Skeletal muscle satellite cell (primary cell): Measurements from ENCODE around the gene FIS1.

Experiments
- H3K27me3 ChIP-seq: 2 replicates; pipeline ENCODE4 v1.7.0; 2013; ENCODE audit warnings: low read length; ENCODE audit not compliant: control insufficient read depth, insufficient read depth
- H3K36me3 ChIP-seq: 2 replicates; pipeline ENCODE4 v1.7.0; 2013; ENCODE audit warnings: mild to moderate bottlenecking, control low read depth, low read length; ENCODE audit not compliant: insufficient read depth
- H3K4me1 ChIP-seq: 2 replicates; pipeline ENCODE4 v1.7.0; 2013; ENCODE audit warnings: low read length; ENCODE audit not compliant: control insufficient read depth, insufficient read depth
- H3K4me2 ChIP-seq: 2 replicates; pipeline ENCODE4 v1.7.0; 2013; ENCODE audit warnings: mild to moderate bottlenecking, low read length
- H3K4me3 ChIP-seq: 2 replicates; pipeline ENCODE4 v1.7.0; 2013; ENCODE audit warnings: low read length
- H3K9ac ChIP-seq: 2 replicates; pipeline ENCODE4 v1.7.0; 2013; ENCODE audit warnings: mild to moderate bottlenecking, low read depth, low read length, moderate library complexity
- H3K9me3 ChIP-seq: replicated peaks from 2 replicates; pipeline ENCODE4 v1.7.0; 2013; ENCODE audit warnings: mild to moderate bottlenecking, control low read depth, low read length

The FIS1 gene

DNA sequence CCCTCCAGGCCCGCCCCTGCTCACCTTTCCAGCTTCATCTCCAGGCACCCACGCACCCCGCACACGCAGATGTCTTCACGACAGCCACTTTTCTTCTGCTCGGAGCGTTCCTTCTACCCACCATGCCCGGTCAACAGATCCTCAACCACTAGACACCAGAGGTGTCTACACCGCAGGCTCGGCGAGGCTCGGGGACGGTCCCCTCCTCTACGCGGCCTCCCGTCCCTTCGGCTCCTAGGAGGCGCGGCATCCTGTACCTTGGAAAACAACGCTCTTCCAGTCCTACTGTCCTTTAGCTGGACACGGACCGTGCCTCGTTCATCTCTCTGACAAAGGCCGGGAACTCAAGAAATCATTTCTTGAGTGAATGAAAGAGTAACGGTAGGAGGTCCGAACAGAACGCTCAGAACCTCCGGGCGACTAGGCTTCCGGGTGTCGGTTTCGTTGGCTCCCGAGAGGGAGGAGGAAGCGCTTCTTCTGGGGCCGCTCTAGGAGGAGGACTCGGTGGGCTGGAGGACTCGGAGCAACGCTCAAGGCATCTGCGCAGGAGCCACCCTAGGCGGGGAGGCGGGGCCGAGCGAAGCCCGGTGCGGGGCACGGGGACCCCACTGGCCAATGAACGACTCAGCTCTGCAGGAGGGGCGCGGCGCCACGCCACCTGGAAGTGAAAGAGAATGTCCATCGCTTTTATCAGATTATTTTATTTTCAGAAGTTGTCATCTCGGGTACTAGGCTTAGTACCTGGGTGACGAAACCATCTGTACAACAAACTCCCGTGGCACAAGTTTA lies 7.2 kb upstream of the FIS1 start:
- Histone ChIP-seq H3K9ac (peak overlapping the region; percentile 93), H3K4me3 (peak overlapping the region; percentile 96), H3K9me3 (no peaks in the 10 kb centered on the region), H3K36me3 (peaks cover 13% of the 10 kb centered on the region), H3K27me3 (peaks cover 18% of the 10 kb centered on the region), H3K4me2 (peak overlapping the region; percentile 78), H3K4me1 (peaks cover 11% of the 10 kb centered on the region)

DNA sequence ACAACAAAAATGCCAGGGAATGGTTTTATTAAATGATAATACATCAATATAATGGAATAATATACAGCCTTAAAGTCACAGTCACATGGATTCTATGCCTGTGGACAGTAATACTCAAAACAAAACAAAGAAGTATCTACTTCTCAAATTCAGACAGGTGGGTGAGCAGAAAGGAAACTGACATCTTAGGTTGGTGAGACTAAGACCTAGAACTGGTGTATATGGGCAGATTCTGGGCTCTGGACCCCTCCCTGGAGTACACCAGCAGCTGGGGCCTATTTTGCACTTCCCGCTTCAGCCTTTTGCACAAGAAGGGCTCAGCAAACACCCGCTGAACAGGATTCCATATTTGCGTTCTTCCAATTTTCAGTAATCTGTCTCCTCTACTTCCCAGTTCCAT lies 5.4 kb upstream of the FIS1 start:
- Histone ChIP-seq H3K9ac (no peak overlapping the region), H3K36me3 (peaks cover 13% of the 10 kb centered on the region), H3K4me2 (peak overlapping the region; percentile 20), H3K27me3 (peaks cover 9% of the 10 kb centered on the region), H3K4me3 (no peak overlapping the region), H3K4me1 (peaks cover 13% of the 10 kb centered on the region), H3K9me3 (no peaks in the 10 kb centered on the region)

DNA sequence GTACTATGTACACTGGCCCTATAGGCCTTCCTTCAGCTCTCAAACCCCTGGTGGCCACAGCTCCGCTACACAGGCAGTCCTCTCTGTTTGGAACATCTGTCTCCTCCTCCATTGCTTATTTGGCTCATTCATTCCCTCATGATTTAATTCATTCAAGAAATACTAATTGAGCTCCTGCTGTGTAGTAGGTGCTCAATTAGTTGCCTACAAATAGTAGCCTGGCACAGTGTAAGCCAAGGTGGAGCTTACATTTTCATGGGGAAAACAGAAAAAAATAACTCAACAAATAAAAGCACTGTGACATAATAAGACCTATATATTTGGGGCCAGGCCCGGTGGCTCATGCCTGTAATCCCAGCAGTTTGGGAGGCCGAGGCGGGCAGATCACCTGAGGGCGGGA lies 3.4 kb upstream of the FIS1 start:
- Histone ChIP-seq H3K4me3 (no peak overlapping the region), H3K9ac (no peak overlapping the region), H3K27me3 (no peaks in the 10 kb centered on the region), H3K9me3 (no peaks in the 10 kb centered on the region), H3K36me3 (peaks cover 13% of the 10 kb centered on the region), H3K4me2 (no peak overlapping the region), H3K4me1 (peaks cover 25% of the 10 kb centered on the region)

DNA sequence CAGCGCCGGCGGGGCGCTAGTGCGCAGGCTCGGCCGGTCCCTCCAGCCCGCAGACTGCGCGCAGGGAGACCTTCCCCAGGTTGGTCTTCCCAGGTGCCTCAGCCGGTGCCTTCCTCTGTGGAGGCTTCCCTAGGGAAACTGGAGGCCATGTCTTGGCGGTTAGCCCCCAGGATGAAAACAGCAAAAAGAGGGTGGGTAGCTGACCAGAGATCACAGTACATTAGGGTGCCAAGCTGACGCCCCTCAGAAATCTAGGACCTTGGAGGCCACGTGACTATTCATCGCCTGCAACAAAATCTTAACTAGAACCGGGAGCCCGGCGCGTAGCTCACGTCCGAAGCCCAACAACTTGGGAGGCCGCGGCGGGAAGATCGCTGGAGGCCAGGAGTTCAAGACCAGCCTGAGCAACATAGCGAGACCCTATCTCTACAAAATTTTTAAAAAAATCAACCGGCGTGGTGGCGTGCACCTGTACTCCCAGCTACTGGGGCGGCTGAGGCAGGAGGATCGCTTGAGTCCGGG lies 327 bp upstream of the FIS1 start:
- H3K36me3 ChIP-seq = peaks cover 14% of the 10 kb centered on the region
- peak overlapping the region; percentile 96 for H3K4me3 ChIP-seq
- H3K4me2 ChIP-seq = peak overlapping the region; percentile 98
- no peaks in the 10 kb centered on the region for H3K9me3 ChIP-seq
- peaks cover 17% of the 10 kb centered on the region for H3K4me1 ChIP-seq
- no peaks in the 10 kb centered on the region for H3K27me3 ChIP-seq
- H3K9ac ChIP-seq = peak overlapping the region; percentile 94

DNA sequence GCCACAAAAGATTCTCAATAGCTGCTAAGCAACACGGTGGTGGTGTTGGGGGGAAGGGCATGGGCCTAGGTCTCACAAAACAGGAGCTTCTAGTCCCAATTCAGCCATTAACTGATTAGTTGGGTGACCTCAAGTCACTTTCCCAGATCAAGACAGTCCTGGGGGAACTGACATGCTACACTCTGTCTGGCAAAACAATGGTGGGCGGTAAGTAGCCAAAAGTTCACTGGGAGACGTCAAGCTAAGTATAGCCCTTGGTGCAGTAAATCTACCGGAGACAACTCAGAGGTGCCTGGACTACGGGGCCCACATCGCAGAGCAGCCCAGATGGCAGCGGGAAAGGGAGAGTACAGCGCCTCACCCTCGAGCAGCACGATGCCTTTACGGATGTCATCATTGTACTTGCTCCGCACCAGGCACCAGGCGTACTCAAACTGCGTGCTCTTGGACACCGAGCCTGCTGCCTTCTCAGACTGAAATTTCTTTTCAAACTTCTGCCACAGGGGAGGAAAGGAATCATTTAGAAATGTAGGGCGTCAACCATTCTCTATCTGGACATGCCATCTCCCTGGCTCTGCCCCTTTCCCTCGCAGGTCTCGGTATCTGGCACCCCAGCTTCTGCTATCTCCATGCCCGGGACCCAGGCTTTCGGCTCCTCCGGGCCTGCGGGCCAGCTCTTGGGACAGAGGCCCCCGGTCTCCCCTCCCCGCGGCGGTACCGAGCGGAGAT lies 1.1 kb downstream of the FIS1 start:
- peak overlapping the region; percentile 96 for H3K4me3 ChIP-seq
- H3K4me2 ChIP-seq = peak overlapping the region; percentile 98
- H3K4me1 ChIP-seq = peaks cover 18% of the 10 kb centered on the region
- no peaks in the 10 kb centered on the region for H3K9me3 ChIP-seq
- H3K27me3 ChIP-seq = no peaks in the 10 kb centered on the region
- H3K36me3 ChIP-seq = peaks cover 13% of the 10 kb centered on the region
- H3K9ac ChIP-seq = peak overlapping the region; percentile 94

DNA sequence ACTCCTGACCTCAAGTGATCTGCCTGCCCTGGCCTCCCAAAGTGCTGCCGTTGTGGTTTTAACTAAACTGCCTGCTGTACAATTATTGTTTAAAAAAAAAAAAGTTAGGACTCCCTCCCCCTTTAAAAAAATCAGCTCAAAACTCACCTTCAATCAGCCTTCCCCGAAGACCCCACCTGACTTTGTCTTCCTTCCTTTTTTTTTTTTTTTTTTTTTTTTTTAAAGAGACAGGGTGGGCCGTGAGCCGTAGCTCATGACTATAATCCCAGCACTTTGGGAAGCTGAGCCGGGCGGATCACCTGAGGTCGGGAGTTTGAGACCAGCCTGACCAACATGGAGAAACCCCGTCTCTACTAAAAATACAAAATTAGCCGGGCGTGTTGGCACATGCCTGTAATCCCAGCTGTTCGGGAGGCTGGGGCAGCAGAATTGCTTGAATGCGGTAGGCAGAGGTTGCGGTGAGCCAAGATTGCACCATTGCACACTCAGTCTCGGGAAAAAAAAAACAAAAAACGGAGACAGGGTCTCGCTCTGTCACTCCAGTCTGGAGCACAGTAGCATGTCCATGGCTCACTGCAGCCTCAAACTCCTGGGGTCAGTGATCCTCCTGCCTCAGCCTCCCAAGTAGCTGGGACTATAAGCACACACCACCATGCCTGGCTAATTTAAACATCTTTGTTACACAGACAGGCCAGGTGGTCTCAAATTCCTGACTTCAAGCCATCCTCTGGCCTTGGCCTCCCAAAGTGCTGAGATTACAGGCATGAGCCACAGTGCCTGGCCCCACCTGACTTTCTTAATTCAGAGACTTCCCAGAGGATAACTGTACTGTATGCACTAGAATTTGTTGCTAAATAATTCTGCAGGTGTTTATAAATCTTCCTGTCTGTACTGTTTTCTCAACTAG lies 3.2 kb downstream of the FIS1 start:
- no peaks in the 10 kb centered on the region for H3K9me3 ChIP-seq
- no peaks in the 10 kb centered on the region for H3K27me3 ChIP-seq
- no peak overlapping the region for H3K4me3 ChIP-seq
- H3K9ac ChIP-seq = no peak overlapping the region
- peaks cover 18% of the 10 kb centered on the region for H3K36me3 ChIP-seq
- H3K4me1 ChIP-seq = peaks cover 35% of the 10 kb centered on the region
- H3K4me2 ChIP-seq = no peak overlapping the region

DNA sequence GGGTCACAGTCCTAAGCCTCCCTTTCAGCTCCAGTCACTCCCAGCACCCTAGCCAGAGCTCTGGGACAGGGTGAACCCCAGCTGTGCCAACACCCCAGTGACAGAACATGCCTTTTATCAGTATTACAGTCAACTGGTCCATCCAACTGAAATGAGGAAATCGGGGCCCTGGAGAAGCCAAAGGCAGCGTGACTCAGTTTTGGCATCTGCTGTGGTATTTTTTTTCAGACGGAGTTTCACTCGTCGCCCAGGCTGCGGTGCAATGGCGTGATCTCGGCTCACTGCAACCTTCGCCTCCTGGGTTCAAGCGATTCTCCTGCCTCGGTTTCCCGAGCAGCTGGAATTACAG lies 3.9 kb downstream of the FIS1 start:
- no peaks in the 10 kb centered on the region for H3K9me3 ChIP-seq
- no peaks in the 10 kb centered on the region for H3K27me3 ChIP-seq
- H3K4me3 ChIP-seq = no peak overlapping the region
- no peak overlapping the region for H3K9ac ChIP-seq
- peaks cover 23% of the 10 kb centered on the region for H3K36me3 ChIP-seq
- H3K4me2 ChIP-seq = no peak overlapping the region
- H3K4me1 ChIP-seq = peaks cover 35% of the 10 kb centered on the region

DNA sequence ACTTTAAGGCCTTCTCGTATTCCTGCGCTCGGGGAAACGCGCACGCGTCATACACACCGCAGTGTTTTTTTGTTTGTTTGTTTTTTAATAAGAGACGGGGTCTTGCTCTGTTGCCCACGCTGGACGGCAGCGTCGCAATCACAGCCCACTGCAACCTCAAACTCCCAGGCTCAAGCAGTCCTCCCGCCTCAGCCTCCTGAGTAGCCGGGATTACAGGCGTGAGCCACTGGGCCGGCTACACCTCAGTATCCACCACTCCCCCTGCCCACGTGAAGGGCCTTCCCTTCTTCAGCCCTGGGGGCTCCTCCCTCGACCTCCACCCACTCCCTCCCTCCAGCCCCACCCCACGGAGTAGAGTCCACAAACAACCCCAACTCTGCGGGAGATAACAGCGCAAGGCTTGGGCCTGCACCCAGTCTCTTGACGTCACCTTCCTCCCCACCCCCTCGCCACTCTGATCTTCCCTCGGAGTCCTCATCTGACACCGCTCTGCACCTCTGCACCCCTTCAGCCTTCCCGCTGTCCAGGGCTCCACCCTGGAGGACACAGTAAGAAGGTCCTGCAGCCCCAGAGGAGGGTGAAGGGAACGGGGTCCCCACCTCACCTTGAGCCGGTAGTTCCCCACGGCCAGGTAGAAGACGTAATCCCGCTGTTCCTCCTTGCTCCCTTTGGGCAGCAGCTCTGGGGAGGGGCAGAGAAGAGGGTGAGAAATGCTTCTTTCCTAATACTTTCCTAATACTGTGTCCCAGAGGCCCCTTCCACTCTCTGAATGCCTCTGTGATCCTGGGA lies 4.5 kb downstream of the FIS1 start:
- H3K27me3 ChIP-seq = no peaks in the 10 kb centered on the region
- no peaks in the 10 kb centered on the region for H3K9me3 ChIP-seq
- H3K36me3 ChIP-seq = peaks cover 23% of the 10 kb centered on the region
- H3K4me1 ChIP-seq = peaks cover 34% of the 10 kb centered on the region
- H3K4me3 ChIP-seq = no peak overlapping the region
- no peak overlapping the region for H3K9ac ChIP-seq
- no peak overlapping the region for H3K4me2 ChIP-seq

DNA sequence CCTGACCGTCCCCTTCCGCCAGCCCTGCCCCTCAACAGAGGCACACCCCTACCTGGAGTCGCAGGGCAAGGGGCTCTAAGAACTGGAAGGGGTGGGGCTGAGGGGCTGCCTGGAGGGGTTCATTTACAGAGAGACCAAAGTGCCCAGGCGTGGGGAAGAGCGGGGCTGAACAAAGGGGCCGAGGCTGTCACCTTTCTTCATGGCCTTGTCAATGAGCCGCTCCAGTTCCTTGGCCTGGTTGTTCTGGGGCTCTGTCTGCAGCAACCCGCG lies 5.0 kb downstream of the FIS1 start:
- Histone ChIP-seq H3K9ac (no peak overlapping the region), H3K27me3 (no peaks in the 10 kb centered on the region), H3K36me3 (peaks cover 26% of the 10 kb centered on the region), H3K4me2 (no peak overlapping the region), H3K4me3 (no peak overlapping the region), H3K9me3 (no peaks in the 10 kb centered on the region), H3K4me1 (peaks cover 30% of the 10 kb centered on the region)

DNA sequence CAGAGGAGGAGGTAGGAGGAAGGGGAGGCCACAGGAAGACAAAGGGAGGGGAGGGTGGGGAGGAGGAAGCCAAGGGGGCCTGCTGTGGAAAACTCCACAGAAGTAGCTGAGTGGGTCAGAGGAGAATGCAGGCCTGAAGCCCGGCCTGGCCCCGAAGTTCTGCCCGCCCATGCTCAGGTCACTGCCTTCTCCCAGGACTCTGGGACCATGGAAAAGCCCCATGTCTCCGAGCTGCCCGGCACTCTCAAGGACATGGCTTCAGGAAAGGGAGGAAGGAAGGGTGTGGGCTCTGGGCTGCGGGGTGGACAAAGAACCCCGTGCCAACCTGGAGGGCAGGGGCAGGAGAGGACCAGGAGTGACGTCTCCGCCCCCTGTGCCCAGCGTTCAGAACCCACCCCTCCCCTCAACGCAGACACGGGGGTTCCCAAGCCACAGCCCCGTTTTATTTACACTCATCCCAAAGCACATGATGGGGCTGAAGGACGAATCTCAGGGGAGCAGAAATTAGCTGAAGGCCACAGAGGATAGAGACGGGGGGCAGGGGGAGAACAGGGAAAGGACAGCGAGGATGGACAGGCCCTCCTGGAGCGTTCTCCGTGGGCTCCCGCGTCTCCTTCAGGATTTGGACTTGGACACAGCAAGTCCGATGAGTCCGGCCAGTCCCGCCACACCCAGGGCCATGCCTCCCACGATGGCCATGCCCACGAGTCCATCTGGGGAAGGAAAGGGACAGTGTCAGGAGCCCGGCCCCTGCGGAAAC lies 5.5 kb downstream of the FIS1 start:
- no peak overlapping the region for H3K9ac ChIP-seq
- H3K4me1 ChIP-seq = peaks cover 30% of the 10 kb centered on the region
- H3K4me2 ChIP-seq = no peak overlapping the region
- no peaks in the 10 kb centered on the region for H3K27me3 ChIP-seq
- no peak overlapping the region for H3K4me3 ChIP-seq
- H3K36me3 ChIP-seq = peaks cover 27% of the 10 kb centered on the region
- no peaks in the 10 kb centered on the region for H3K9me3 ChIP-seq
